ENCODE measurements around the gene GDF2.

DNA sequence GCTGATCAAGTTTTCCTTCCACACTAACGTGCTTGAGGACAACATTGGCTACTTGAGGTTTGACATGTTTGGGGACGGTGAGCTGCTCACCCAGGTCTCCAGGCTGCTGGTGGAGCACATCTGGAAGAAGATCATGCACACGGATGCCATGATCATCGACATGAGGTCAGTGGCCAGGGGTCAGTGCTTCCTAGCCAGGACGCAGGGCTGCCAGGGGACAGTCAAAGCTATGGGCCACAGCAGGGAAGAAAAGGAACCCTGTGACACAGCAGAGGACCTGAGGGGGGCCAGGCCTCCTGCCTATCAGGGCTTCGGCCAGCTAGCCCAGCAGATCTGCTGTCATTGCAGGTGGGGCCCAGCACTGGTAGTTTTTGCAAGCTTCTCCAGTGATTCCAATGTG lies 31.1 kb downstream of the GDF2 start:
- TF ChIP-seq POLR2AphosphoS5 (IDR thresholded peaks at IDR 0.05; ENCODE audit: borderline replicate concordance, low read depth, low read length), result no peak
- no peak for TF ChIP-seq EZH2 (IDR thresholded peaks at IDR 0.05)
